PC-3 (cell line): ENCODE results near the gene DEK.

Experiments used
- EZH2 ChIP-seq: fragments of 300-600 bp; sonication (generic); IDR thresholded peaks from one replicate; pipeline ENCODE4 v1.6.1; 2017; ENCODE audit warnings: antibody characterized with exemption, mild to moderate bottlenecking, low read length; ENCODE audit not compliant: unreplicated experiment
- TF ChIP-seq, protein P1 (sequence below): fragments of 300-600 bp; sonication (generic); conservative IDR thresholded peaks from 2 replicates; pipeline ENCODE4 v1.5.1; 2017; ENCODE audit warnings: antibody characterized with exemption, low read depth, mild to moderate bottlenecking, low read length

DNA sequence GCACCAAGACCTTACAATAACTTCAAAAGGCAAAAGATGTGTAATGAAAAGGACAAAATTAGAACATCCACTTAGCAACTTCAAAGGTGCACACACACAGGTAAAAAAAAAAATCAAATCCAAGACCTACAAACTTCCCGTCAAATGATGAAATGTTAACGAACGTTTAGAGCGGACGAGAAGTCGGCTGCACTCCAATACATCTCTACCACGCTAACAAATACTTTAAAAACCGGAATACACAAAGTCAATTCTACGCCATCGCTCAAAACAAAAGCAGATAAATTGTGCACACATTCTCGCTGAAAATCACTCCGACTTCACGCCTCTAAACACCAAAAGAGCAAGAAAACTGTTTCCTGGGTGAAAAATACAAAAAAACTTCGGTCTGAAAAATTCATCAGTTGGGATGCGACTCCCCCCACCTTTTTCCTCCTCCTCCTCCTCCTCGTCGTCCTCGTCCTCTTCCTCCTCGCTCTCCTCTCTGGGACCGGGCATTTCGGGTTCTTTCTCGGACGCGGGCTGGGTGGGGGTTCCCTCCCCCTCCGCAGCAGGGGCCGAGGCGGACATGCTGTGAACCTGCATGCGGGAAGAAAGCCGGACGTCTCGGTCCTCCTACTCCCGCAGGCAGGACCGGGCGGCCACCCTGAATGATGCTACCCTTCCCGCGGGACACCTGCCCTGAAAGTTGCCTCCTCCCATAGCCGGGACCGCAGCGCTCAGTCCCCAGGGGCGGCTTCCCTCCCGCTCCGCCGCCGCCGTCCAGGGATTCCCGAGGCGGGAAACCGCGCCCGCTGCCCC, 712 bp downstream of the DEK start:
- TF ChIP-seq, protein P1, sequence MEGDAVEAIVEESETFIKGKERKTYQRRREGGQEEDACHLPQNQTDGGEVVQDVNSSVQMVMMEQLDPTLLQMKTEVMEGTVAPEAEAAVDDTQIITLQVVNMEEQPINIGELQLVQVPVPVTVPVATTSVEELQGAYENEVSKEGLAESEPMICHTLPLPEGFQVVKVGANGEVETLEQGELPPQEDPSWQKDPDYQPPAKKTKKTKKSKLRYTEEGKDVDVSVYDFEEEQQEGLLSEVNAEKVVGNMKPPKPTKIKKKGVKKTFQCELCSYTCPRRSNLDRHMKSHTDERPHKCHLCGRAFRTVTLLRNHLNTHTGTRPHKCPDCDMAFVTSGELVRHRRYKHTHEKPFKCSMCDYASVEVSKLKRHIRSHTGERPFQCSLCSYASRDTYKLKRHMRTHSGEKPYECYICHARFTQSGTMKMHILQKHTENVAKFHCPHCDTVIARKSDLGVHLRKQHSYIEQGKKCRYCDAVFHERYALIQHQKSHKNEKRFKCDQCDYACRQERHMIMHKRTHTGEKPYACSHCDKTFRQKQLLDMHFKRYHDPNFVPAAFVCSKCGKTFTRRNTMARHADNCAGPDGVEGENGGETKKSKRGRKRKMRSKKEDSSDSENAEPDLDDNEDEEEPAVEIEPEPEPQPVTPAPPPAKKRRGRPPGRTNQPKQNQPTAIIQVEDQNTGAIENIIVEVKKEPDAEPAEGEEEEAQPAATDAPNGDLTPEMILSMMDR: no peak
- no peak for TF ChIP-seq EZH2
